PC-9 (cell line): ENCODE data around the gene SORCS2.

ENCODE experiments used
- EZH2 ChIP-seq: fragments of 200-600 bp; sonication (generic); IDR thresholded peaks from 2 replicates; pipeline ENCODE4 v1.8.0; 2017; ENCODE audit warnings: antibody characterized with exemption, low read depth
- TF ChIP-seq, protein P1 (sequence below): fragments of 200-600 bp; sonication (generic); conservative IDR thresholded peaks from 2 replicates; pipeline ENCODE4 v1.6.1; 2017; ENCODE audit warnings: mixed run types, antibody characterized with exemption, mild to moderate bottlenecking, moderate library complexity

DNA sequence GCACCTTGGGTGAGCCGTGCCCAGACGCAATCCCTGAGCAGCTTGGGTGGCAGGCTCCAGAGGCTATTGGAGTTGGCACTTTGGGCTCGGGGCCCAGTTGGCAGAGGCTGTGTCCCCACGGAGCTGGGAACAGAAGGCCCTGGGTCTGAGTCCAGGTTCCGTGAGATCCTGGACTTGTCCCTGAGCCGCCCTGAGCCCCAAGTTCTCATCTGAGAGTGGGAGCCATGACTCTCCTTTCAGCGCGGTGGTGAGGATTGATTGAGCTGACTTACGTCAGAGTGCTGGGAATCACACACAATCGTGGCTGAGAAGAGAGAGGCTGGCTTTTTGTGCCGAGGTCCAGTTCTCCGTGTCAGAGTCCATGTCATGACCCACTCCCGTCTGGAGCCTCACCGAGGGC is 144.4 kb downstream of the SORCS2 start:
- TF ChIP-seq, protein P1, sequence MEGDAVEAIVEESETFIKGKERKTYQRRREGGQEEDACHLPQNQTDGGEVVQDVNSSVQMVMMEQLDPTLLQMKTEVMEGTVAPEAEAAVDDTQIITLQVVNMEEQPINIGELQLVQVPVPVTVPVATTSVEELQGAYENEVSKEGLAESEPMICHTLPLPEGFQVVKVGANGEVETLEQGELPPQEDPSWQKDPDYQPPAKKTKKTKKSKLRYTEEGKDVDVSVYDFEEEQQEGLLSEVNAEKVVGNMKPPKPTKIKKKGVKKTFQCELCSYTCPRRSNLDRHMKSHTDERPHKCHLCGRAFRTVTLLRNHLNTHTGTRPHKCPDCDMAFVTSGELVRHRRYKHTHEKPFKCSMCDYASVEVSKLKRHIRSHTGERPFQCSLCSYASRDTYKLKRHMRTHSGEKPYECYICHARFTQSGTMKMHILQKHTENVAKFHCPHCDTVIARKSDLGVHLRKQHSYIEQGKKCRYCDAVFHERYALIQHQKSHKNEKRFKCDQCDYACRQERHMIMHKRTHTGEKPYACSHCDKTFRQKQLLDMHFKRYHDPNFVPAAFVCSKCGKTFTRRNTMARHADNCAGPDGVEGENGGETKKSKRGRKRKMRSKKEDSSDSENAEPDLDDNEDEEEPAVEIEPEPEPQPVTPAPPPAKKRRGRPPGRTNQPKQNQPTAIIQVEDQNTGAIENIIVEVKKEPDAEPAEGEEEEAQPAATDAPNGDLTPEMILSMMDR: no peak
- no peak for TF ChIP-seq EZH2
